Pancreas (tissue), 10 donors: ENCODE results near the gene LRFN2. TPM values are rescaled to one million over a fixed set of nuclear protein-coding genes. Genes with fewer than 3 reads are reported as not detected.

Source experiments
- ATAC-seq, 4 donors: fragments of 200-7000 bp; cut with Tn5 transposase; one replicate each; pipeline versions ENCODE4 v1.8.0 to v1.9.1; 2020; ENCODE audit warnings: mild to moderate bottlenecking in 4 of 4, moderate library complexity in 4 of 4
- DNase-seq, 6 donors: peaks; one replicate each; pipeline ENCODE4 v3.0.0-alpha.2; 2020
- FAIRE-seq: peaks from 2 replicates; lab custom pipeline; 2012; peaks lifted over from hg19 to GRCh38; lab: Jason Lieb, UNC
- H3K27ac ChIP-seq, 4 donors: fragments of 200-600 bp; sonication (generic); 1 replicate in 3 of 4; 2 replicates in 1 of 4; pipeline versions ENCODE4 v1.5.0 to v1.8.0; 2020
- H3K27me3 ChIP-seq, 4 donors: fragments of 200-600 bp; one replicate each; pipeline ENCODE4 v1.8.0; 2021
- H3K36me3 ChIP-seq, 3 donors: fragments of 200-600 bp; sonication (generic) in 1 of 3; one replicate each; pipeline versions ENCODE4 v1.5.0 to v1.8.0; 2020 to 2021
- H3K4me1 ChIP-seq, 3 donors: fragments of 200-600 bp; one replicate each; pipeline ENCODE4 v1.8.0; 2021
- H3K4me3 ChIP-seq, 4 donors: fragments of 200-600 bp; sonication (generic) in 2 of 4; one replicate each; pipeline versions ENCODE4 v1.5.0 to v1.8.0; 2020 to 2021
- H3K9me3 ChIP-seq, 4 donors: fragments of 200-600 bp; one replicate each; pipeline ENCODE4 v1.8.0; 2021
- CTCF ChIP-seq, 4 donors: fragments of 200-600 bp; sonication (generic) in 3 of 4; IDR thresholded peaks; one replicate each; pipeline versions ENCODE4 v1.5.0 to v1.8.0; 2021; ENCODE audit warnings: antibody characterized with exemption in 4 of 4
- WGBS, 2 donors: extraction: QIAGEN DNeasy Blood & Tissue Kit; methylation state at CpG; one replicate each; pipeline ENCODE4 v1.1.7; 2013; 5-methylcytosine and 5-hydroxymethylcytosine counted together
- intact Hi-C, 3 donors: fragments of 100-400 bp; cut with DNase I; formaldehyde crosslinking; loops; one replicate each; pipeline versions ENCODE4 v1.11.1 to v1.14.2; 2022
- polyA plus RNA-seq, 2 donors: library from polyadenylated mRNA; stranded (reverse); fragments of 200-250 nt; gene quantifications; one replicate each; pipeline ENCODE4 v1.2.3, GENCODE V29; 2013
- total RNA-seq, 6 donors: library from RNA; stranded (reverse); fragmentation: NEBNext Ultra II Directional in 4 of 6; extraction: Animal tissue kit (Norgen Biotek cat#: 25700) in 4 of 6; gene quantifications; one replicate each; pipeline versions ENCODE4 v1.2.1 to v1.2.4, GENCODE V29; 2021 to 2023
- donor health status: healthy with polysubstance abuse.
- donor health status: DM: no; HTN: no; CAD: no; lungs with moderate emphysema.
- donor health status: DM: no; HTN: no; CAD: no.
- donor health status: control.
- donor health status: control.
- donor health status: Bipolar disorder and iron deficiency.
- donor health status: DM: yes; HTN: yes; CAD: no.
- donor health status: DM: no; HTN: no; CAD: no.
- donor health status: DM: no; HTN: no; CAD: no.
- donor health status: DM: yes; HTN: yes; CAD: no.

LRFN2 gene
- total and polyA plus RNA-seq, 8 donors: 0.22 to 1.5 (median 0.54) TPM

- H3K27ac ChIP-seq: no peak overlapping the region
- intact Hi-C loops: no loop called here
- no peak for TF ChIP-seq CTCF (IDR thresholded peaks at IDR 0.05)
- no peaks in the 10 kb centered on the region for H3K27me3 ChIP-seq
- ATAC-seq (no peak), DNase-seq (no peak), FAIRE-seq (no peak)
- H3K4me1 ChIP-seq: no peaks in the 10 kb centered on the region
- no peak overlapping the region for H3K4me3 ChIP-seq
- 69 to 74% methylated on average over 7 of the region's 7 CpGs for WGBS, 2 donors
- no peaks in the 10 kb centered on the region for H3K36me3 ChIP-seq
- no peaks in the 10 kb centered on the region for H3K9me3 ChIP-seq
Measured at GRCh38 chr6:40492187-40492586, 95.0 kb downstream of the LRFN2 start.

DNA sequence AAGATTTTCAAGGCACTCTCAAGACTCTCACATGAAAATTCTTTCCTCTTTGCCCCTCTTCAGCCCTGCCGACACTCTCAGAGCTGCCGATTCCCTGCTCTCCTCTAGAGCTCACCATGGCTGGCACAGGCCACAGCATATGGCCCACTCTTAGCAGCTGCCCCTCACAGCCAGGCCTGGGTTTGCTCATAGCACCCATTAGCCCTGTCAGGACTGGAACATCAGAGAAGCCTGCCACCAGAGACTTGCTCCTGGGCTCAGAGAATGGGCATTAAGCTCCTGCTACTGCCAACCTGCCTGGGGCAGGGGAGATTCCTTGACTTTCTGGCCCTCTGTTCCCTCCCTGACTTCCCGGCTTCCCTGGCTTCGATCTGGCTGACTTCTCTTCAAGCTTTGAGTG lies 96.7 kb downstream of the LRFN2 start:
- Histone ChIP-seq H3K4me3 (no peak overlapping the region), H3K4me1 (no peaks in the 10 kb centered on the region), H3K9me3 (no peaks in the 10 kb centered on the region), H3K27ac (no peak overlapping the region), H3K27me3 (no peaks in the 10 kb centered on the region), H3K36me3 (no peaks in the 10 kb centered on the region)
- no peak for TF ChIP-seq CTCF (IDR thresholded peaks at IDR 0.05)
- no peak for FAIRE-seq
- no peak for DNase-seq
- WGBS, 2 donors: 82 to 84% methylated on average over 4 of the region's 4 CpGs
- ATAC-seq: no peak
- intact Hi-C loops: no loop called here

DNA sequence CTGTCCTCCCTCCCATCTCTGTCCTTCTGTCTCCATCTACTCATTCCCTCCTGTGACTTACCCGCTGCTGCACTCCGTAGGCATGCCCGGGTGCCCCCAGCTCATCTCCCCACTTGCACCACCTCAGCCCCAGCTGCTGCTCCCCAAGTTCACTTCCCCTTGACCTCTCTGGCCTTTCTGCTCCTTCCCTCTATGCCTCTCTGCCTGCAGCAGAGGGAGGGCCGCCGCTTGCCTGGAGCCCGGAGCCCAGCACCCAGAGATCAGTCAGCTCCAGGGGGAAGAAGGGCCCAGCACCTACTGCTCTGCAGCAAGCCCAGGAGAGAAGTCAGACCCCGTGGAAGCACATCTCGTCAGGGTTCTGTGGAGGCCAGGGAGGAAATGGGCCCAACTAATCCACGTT lies 97.4 kb downstream of the LRFN2 start:
- ATAC-seq: no peak
- Histone ChIP-seq H3K4me3 (no peak overlapping the region), H3K4me1 (no peaks in the 10 kb centered on the region), H3K27me3 (no peaks in the 10 kb centered on the region), H3K27ac (no peak overlapping the region), H3K36me3 (no peaks in the 10 kb centered on the region), H3K9me3 (no peaks in the 10 kb centered on the region)
- WGBS, 2 donors: 86 to 88% methylated on average over 9 of the region's 9 CpGs
- no peak for TF ChIP-seq CTCF (IDR thresholded peaks at IDR 0.05)
- no peak for DNase-seq
- no peak for FAIRE-seq
- intact Hi-C loops: no loop called here

DNA sequence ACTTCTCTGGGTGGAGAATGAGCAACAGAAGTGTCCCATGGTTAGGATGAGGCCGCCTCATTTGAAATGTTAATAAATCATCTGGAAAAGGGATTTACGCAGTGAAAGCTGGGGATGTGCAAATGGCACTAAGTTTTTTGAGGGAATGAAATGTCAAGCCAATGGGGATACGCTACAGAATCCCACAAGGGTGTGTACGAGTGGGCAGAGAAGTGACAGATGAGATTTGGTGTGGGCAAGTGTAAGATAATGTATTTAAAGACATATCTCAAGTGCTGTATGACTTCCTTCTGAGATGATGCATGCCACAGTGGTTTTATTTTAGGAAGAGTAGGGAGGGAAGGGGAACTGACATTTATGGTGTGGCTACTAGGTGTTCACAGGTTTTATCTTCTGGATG lies 100.6 kb downstream of the LRFN2 start:
- TF ChIP-seq CTCF (IDR thresholded peaks at IDR 0.05): no peak
- intact Hi-C loops: no loop called here
- no peak for ATAC-seq
- Histone ChIP-seq H3K27ac (no peak overlapping the region), H3K27me3 (no peaks in the 10 kb centered on the region), H3K36me3 (no peaks in the 10 kb centered on the region), H3K4me1 (no peaks in the 10 kb centered on the region), H3K4me3 (no peak overlapping the region), H3K9me3 (no peaks in the 10 kb centered on the region)
- FAIRE-seq: no peak
- WGBS, 2 donors: 78 to 89% methylated on average over 4 of the region's 4 CpGs
- DNase-seq: no peak

DNA sequence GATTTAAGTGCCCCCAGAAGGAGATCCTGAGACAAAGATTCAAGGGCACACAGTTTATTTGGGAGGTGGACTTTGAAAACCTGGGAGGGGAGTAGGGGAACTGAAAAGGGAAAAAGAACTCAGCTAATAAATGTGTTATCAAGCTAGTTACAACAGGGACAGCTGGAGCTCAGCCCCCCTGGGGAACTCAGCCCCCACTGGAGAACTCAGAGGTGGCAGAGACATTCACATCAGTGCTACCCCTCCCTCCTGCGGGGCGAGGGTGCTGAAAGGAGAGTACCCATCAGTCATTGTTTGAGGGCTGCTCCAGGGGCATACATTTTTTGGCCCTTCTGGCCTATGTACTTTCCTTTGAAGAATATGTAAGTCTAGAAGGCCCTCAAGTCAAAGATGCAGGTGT lies 101.4 kb downstream of the LRFN2 start:
- Histone ChIP-seq H3K4me3 (no peak overlapping the region), H3K27ac (no peak overlapping the region), H3K27me3 (no peaks in the 10 kb centered on the region), H3K36me3 (no peaks in the 10 kb centered on the region), H3K4me1 (no peaks in the 10 kb centered on the region), H3K9me3 (no peaks in the 10 kb centered on the region)
- no peak for TF ChIP-seq CTCF (IDR thresholded peaks at IDR 0.05)
- no peak for FAIRE-seq
- DNase-seq: no peak
- intact Hi-C loops: no loop called here
- no peak for ATAC-seq
- WGBS, 2 donors: 87 to 100% methylated on average over 2 of the region's 2 CpGs
